Sigmoid colon (tissue), 4 donors: ENCODE results near the gene MIEF2.

Source experiments
- CTCF ChIP-seq, 4 experiments: fragments of 450-650 bp in 3 of 4; fragments of 200-600 bp in 1 of 4; IDR thresholded peaks; one replicate each; pipeline ENCODE4 v1.5.1; 2016 to 2019; ENCODE audit warnings: antibody characterized with exemption in 4 of 4, mild to moderate bottlenecking in 3 of 4, moderate library complexity in 2 of 4
- POLR2A ChIP-seq, 2 donors: fragments of 450-650 bp; IDR thresholded peaks; one replicate each; pipeline ENCODE4 v1.6.1; 2016; ENCODE audit warnings: antibody characterized with exemption in 2 of 2, mild to moderate bottlenecking in 2 of 2, moderate library complexity in 2 of 2
- POLR2AphosphoS5 ChIP-seq, 4 donors: sonication (generic); formaldehyde crosslinking; IDR thresholded peaks; one replicate each; pipeline ENCODE4 v1.6.1; 2017; ENCODE audit warnings: antibody characterized with exemption in 4 of 4

GRCh38 chr17:18253187-18253884 is 7.1 kb upstream of the MIEF2 start:
- TF ChIP-seq CTCF (IDR thresholded peaks at IDR 0.05), result no peak
- no peak for TF ChIP-seq POLR2A (IDR thresholded peaks at IDR 0.05)
- TF ChIP-seq POLR2AphosphoS5 (IDR thresholded peaks at IDR 0.05), result no peak
